Esophagus squamous epithelium (tissue), 4 donors: ENCODE measurements around the gene ATP6V1A.

ENCODE experiments used
- CTCF ChIP-seq, 6 experiments: fragments of 450-650 bp in 4 of 6; fragments of 200-600 bp in 2 of 6; sonication (generic) in 2 of 6; IDR thresholded peaks; one replicate each; pipeline ENCODE4 v1.5.1; 2016 to 2019; ENCODE audit warnings: antibody characterized with exemption in 6 of 6, mild to moderate bottlenecking in 4 of 6, moderate library complexity in 4 of 6
- POLR2A ChIP-seq, 4 donors: fragments of 450-650 bp; IDR thresholded peaks; one replicate each; pipeline ENCODE4 v1.6.1; 2017; ENCODE audit warnings: antibody characterized with exemption in 4 of 4, mild to moderate bottlenecking in 4 of 4, moderate library complexity in 3 of 4

- TF ChIP-seq CTCF (IDR thresholded peaks at IDR 0.05) = no peak
- TF ChIP-seq POLR2A (IDR thresholded peaks at IDR 0.05) = no peak
Observed at GRCh38 chr3:113847247-113847646, 100.4 kb downstream of the ATP6V1A start.
